Testis (tissue), 5 donors: ENCODE data around the gene PHYHIPL. TPM values are rescaled to one million over a fixed set of nuclear protein-coding genes. Genes with fewer than 3 reads are reported as not detected.
A peak's percentile ranks its signal among the peaks of the same experiment; 100 is the strongest.

Experiments used
- DNase-seq: peaks from one replicate; pipeline ENCODE4 v3.0.0-alpha.2; 2019
- H3K27ac ChIP-seq, 2 donors: fragments of 200-600 bp; sonication (generic); one replicate each; pipeline ENCODE4 v1.5.1; 2019
- H3K27me3 ChIP-seq: fragments of 200-600 bp; sonication (generic); one replicate; pipeline ENCODE4 v1.5.1; 2019
- H3K36me3 ChIP-seq: fragments of 200-600 bp; sonication (generic); one replicate; pipeline ENCODE4 v1.5.1; 2017; ENCODE audit warnings: low read depth; ENCODE audit errors: missing control alignments
- H3K4me1 ChIP-seq: fragments of 200-600 bp; sonication (generic); one replicate; pipeline ENCODE4 v1.5.1; 2019
- H3K4me3 ChIP-seq, 2 donors: fragments of 200-600 bp; sonication (generic); one replicate each; pipeline ENCODE4 v1.5.1; 2017 to 2019
- H3K9me3 ChIP-seq: fragments of 200-600 bp; sonication (generic); one replicate; pipeline ENCODE4 v1.5.1; 2017
- POLR2A ChIP-seq: fragments of 450-650 bp; IDR thresholded peaks from one replicate; pipeline ENCODE4 v1.6.1; 2017; ENCODE audit warnings: antibody characterized with exemption, mild to moderate bottlenecking, moderate library complexity
- WGBS, 2 donors: methylation state at CpG; one replicate each; pipeline ENCODE4 v1.1.5; 2018; 5-methylcytosine and 5-hydroxymethylcytosine counted together
- intact Hi-C: fragments of 100-400 bp; cut with DNase I; formaldehyde crosslinking; loops from one replicate; pipeline ENCODE4 v1.15.1; 2023; ENCODE audit warnings: low total_unique reads
- long read RNA-seq, 2 donors: transcript quantifications; one replicate each; lab custom pipeline, GENCODE V29; 2026
- polyA plus RNA-seq: library from polyadenylated mRNA; stranded (reverse); fragments of 350-450 nt; fragmentation: Illumina TruSeq; extraction: RNeasy Lipid Tissue Mini Kit (QIAGEN cat#74804); gene quantifications from one replicate; pipeline ENCODE4 v1.2.3, GENCODE V29; 2014; ENCODE audit warnings: low read depth, low replicate concordance; ENCODE audit not compliant: insufficient read depth
- total RNA-seq, 2 donors: library from RNA; depleted of rRNA; stranded (reverse); fragments of >200 nt; gene quantifications; one replicate each; pipeline ENCODE4 v1.2.3, GENCODE V29; 2016
- TF ChIP-seq, protein P1 (sequence below), 3 experiments: fragments of 450-650 bp in 2 of 3; fragments of 200-600 bp in 1 of 3; sonication (generic) in 1 of 3; IDR thresholded peaks; one replicate each; pipeline ENCODE4 v1.5.1; 2016 to 2019; ENCODE audit warnings: antibody characterized with exemption in 3 of 3, mild to moderate bottlenecking in 2 of 3, moderate library complexity in 1 of 3

Gene PHYHIPL
- total RNA-seq (10 to 100 TPM; 16.9 to 24.3 TPM), polyA plus RNA-seq (78.0 TPM)
- long read RNA-seq, donor 1, partial matches to known transcripts, result 0 of 3 reads
- long read RNA-seq, donor 1, other reads (novel, unspliced or antisense), result 0 of 3 reads
- long read RNA-seq, donor 2, result 0 reads

DNA sequence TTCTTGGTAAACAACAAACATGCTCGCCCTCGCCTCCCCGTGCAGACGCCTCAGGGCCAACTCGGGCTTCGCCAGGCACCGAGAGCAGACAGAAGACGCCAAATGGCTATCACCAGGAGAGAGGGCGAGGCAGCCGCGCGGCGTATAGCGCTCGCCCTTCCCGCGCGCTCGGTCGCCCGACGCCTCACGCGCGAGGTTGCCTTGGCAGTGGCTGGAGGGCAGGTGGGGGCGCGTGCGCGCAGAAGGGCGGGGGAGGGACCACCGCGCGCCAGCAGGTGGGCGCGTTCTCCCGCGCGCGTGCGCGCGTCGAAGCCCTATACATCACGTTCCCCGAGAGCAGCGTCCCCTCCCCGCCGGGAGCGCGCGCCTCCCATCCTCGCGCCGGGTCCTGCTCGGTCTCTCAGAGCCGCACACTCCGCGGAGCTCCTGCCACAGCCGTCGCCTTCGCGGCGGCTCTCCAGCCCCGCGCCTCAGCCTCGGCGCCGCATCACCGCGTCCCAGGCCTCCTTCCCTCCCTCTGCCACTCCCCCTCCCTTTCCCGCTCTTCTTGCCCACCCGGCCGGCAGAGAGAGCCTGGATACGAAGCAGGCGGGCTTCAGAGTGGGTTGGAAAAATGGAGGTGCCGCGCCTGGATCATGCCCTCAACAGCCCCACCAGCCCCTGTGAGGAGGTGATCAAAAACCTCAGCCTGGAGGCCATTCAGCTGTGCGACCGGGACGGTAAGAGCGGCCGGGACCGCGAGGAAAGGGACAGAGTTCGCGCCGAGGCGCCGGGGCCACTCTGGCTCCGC, at the start of gene PHYHIPL:
Gene PHYHIPL, plus strand, starts transcription at position 403 of the 790 bp plus-strand sequence. Its CDS starts 211 bp downstream, at position 614.
- Histone ChIP-seq H3K4me1 (peaks cover 7% of the 10 kb centered on the region), H3K9me3 (no peaks in the 10 kb centered on the region), H3K27me3 (no peaks in the 10 kb centered on the region), H3K27ac (peak within 1 kb of the TSS; percentile 50 to 66), H3K4me3 (peak within 1 kb of the TSS; percentile 56 to 67), H3K36me3 (no peaks in the 10 kb centered on the region)
- 0 to 2% methylated on average over 7 to 63 of the region's 90 CpGs for WGBS, 2 donors
- peak; percentile 53 for DNase-seq
- intact Hi-C loops, result no loop called here
- TF ChIP-seq POLR2A, result no peak
- TF ChIP-seq, protein P1, sequence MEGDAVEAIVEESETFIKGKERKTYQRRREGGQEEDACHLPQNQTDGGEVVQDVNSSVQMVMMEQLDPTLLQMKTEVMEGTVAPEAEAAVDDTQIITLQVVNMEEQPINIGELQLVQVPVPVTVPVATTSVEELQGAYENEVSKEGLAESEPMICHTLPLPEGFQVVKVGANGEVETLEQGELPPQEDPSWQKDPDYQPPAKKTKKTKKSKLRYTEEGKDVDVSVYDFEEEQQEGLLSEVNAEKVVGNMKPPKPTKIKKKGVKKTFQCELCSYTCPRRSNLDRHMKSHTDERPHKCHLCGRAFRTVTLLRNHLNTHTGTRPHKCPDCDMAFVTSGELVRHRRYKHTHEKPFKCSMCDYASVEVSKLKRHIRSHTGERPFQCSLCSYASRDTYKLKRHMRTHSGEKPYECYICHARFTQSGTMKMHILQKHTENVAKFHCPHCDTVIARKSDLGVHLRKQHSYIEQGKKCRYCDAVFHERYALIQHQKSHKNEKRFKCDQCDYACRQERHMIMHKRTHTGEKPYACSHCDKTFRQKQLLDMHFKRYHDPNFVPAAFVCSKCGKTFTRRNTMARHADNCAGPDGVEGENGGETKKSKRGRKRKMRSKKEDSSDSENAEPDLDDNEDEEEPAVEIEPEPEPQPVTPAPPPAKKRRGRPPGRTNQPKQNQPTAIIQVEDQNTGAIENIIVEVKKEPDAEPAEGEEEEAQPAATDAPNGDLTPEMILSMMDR (IDR thresholded peaks at IDR 0.05), result no peak

DNA sequence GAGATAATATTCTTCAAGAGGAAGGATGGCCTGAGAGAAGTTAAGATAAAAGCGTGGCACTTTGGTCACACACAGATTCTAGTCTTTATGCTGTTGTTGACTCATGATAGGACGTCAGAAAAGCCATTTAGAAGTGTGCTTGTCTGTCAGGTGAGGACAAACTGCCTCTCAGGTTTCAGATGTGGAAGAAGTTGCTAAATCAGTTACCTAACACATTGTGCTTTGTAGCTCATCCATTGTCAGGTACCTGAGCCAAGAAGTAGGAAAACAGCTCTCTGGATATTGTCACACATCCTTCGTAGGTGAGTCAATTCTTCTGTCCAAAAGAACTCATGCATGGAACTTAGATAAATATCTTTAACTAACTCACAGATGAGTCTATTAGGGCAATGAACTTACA, 49.5 kb upstream of the PHYHIPL start:
- H3K9me3 ChIP-seq, result no peaks in the 10 kb centered on the region
- no peaks in the 10 kb centered on the region for H3K27me3 ChIP-seq
- 65 to 85% methylated on average over 3 of the region's 3 CpGs for WGBS, 2 donors
- DNase-seq, result no peak
- TF ChIP-seq POLR2A, result no peak
- TF ChIP-seq, protein P1 (IDR thresholded peaks at IDR 0.05), result no peak
- no peaks in the 10 kb centered on the region for H3K36me3 ChIP-seq
- no peak overlapping the region for H3K4me3 ChIP-seq
- intact Hi-C loops, result no loop called here
- no peaks in the 10 kb centered on the region for H3K4me1 ChIP-seq
- H3K27ac ChIP-seq, result no peak overlapping the region

DNA sequence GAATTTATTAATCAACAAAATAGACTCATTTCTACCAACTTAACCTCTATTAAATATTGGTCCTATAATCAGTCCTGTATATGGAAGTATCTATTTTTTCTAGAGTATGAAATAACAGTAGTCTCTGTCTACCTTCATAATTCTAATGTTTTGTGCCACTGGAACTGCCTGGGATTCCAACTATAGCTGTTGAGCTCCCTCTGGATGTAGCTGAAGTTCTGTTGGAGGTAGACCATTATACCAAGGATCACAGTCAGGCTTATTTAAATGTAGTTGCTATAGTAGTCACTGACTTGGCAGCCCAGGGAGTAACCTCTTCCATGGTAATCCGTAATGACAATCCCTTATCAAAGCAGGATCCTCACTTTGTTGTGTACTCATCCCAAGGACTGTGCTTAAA, 48.5 kb upstream of the PHYHIPL start:
- Histone ChIP-seq H3K27me3 (no peaks in the 10 kb centered on the region), H3K36me3 (no peaks in the 10 kb centered on the region), H3K4me1 (no peaks in the 10 kb centered on the region), H3K27ac (no peak overlapping the region), H3K9me3 (no peaks in the 10 kb centered on the region), H3K4me3 (no peak overlapping the region)
- no peak for DNase-seq
- intact Hi-C loops, result no loop called here
- WGBS, 2 donors, result 75 to 79% methylated on average over 1 of the region's 1 CpG
- no peak for TF ChIP-seq POLR2A
- TF ChIP-seq, protein P1 (IDR thresholded peaks at IDR 0.05), result no peak

DNA sequence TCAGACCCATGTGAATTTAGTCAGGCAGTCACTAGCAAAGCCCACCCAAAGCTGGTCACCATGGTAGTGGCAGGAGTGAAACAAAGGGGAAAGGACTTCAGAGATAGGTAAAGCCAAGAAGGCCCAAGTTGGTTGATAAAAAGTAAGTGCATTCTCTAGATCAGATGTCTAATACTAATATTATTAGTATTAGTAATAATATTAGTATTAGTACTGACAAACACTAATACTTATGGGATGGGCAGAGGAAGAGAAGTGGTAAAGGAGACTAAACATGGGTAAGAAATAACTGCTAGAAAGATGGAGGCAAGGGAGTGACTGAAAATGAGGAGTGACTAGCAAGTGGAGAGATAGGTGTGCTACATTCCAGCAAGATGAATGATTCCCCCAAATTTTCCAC, 46.6 kb upstream of the PHYHIPL start:
- no peak for DNase-seq
- intact Hi-C loops, result no loop called here
- Histone ChIP-seq H3K4me1 (no peaks in the 10 kb centered on the region), H3K27ac (no peak overlapping the region), H3K9me3 (no peaks in the 10 kb centered on the region), H3K4me3 (no peak overlapping the region), H3K36me3 (no peaks in the 10 kb centered on the region), H3K27me3 (no peaks in the 10 kb centered on the region)
- TF ChIP-seq POLR2A, result no peak
- TF ChIP-seq, protein P1 (IDR thresholded peaks at IDR 0.05), result no peak
